Large intestine (tissue), 3 donors: ENCODE results near the gene NPHS1. TPM values are rescaled to one million over a fixed set of nuclear protein-coding genes. Genes with fewer than 3 reads are reported as not detected.

Experiments used
- DNase-seq, 2 donors: peaks; one replicate each; pipeline versions ENCODE4 v3.0.0 to v3.0.0-alpha.2; 2013
- H3K27ac ChIP-seq: one replicate; pipeline ENCODE4 v1.5.1; 2013; ENCODE audit warnings: low read length
- H3K27me3 ChIP-seq: 2 replicates; pipeline ENCODE4 v1.6.1; 2013; ENCODE audit warnings: low read length; ENCODE audit not compliant: control insufficient read depth, insufficient read depth
- H3K36me3 ChIP-seq: 2 replicates; pipeline ENCODE4 v1.6.1; 2013; ENCODE audit warnings: low read length; ENCODE audit not compliant: control insufficient read depth, insufficient read depth
- H3K4me1 ChIP-seq: one replicate; pipeline ENCODE4 v1.6.1; 2013; ENCODE audit warnings: low read length; ENCODE audit not compliant: control insufficient read depth, insufficient read depth
- H3K4me3 ChIP-seq: one replicate; pipeline ENCODE4 v1.5.1; 2013; ENCODE audit warnings: low read length
- H3K9me3 ChIP-seq: one replicate; pipeline ENCODE4 v1.6.1; 2013; ENCODE audit warnings: mild to moderate bottlenecking, low read depth, low read length, moderate library complexity; ENCODE audit not compliant: control insufficient read depth
- WGBS: methylation state at CpG from one replicate; pipeline ENCODE4 v1.1.5; 2013; ENCODE audit warnings: low lambda C conversion rate; ENCODE audit not compliant: insufficient coverage; 5-methylcytosine and 5-hydroxymethylcytosine counted together
- polyA plus RNA-seq: library from polyadenylated mRNA; unstranded; fragments of 120-200 nt; gene quantifications from one replicate; pipeline ENCODE4 v1.2.1, GENCODE V29; 2013

NPHS1 gene
- polyA plus RNA-seq, 1 donor: 3.2 TPM

DNA sequence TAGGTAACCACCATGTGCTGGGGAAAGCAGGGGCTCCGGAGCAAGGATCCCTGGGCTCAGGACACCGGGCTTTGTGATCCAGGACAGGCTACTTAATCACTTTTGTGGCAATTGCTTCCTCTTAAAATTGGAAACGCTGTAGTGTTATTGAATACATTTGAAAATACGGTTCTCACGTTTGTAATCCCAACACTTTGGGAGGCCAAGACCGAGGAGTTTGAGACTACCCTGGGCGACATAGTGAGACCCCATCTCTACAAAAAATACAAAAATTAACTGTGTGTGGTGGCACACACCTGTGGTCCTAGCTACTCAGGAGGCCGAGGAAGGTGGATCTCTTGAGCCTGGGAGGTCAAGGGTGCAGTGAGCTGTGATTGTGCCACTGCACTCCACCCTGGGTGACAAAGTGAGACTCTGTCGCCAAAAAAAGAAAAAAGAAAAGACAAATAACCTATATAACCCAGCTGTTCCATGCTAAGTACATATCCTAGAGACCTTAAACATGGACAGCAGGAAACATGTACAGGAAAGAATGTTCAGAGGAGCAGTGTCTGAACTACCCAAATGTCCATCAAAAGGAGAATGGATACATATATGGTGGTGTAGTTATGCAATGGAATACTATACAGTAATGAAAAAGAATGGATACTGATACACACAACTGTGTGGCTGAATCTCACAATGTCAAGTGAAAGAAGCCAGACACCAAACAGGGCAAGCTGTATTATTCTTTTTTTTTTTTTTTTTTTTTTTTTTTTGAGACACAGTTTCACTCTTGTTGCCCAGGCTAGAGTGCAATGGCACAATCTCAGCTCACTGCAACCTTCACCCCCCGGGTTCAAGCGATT, 39.0 kb downstream of the NPHS1 start:
- Histone ChIP-seq H3K9me3 (no peaks in the 10 kb centered on the region), H3K4me1 (peaks cover 19% of the 10 kb centered on the region), H3K4me3 (no peak overlapping the region), H3K27ac (no peak overlapping the region), H3K27me3 (peaks cover under 1% of the 10 kb centered on the region), H3K36me3 (no peaks in the 10 kb centered on the region)
- no CpG with 5 or more reads among the region's 11 CpGs for WGBS
- DNase-seq: no peak

- no peaks in the 10 kb centered on the region for H3K27me3 ChIP-seq
- WGBS: no CpG with 5 or more reads among the region's 26 CpGs
- H3K4me3 ChIP-seq: no peak within 1 kb of the TSS
- no peaks in the 10 kb centered on the region for H3K36me3 ChIP-seq
- peaks cover 19% of the 10 kb centered on the region for H3K4me1 ChIP-seq
- no peak within 1 kb of the TSS for H3K27ac ChIP-seq
- no peaks in the 10 kb centered on the region for H3K9me3 ChIP-seq
- peak; percentile 50 to 75 for DNase-seq
Observed at GRCh38 chr19:35812220-35813042, 39.9 kb downstream of the NPHS1 start, which contains the start of gene PRODH2. TSS of gene PRODH2 (minus strand) at chr19:35812845. CDS start at chr19:35812805, 40 bp downstream.

GRCh38 chr19:35811317-35812219, 40.7 kb downstream of the NPHS1 start:
- Histone ChIP-seq H3K4me3 (no peak overlapping the region), H3K27ac (no peak overlapping the region), H3K36me3 (no peaks in the 10 kb centered on the region), H3K27me3 (no peaks in the 10 kb centered on the region), H3K4me1 (peaks cover 19% of the 10 kb centered on the region), H3K9me3 (no peaks in the 10 kb centered on the region)
- no peak for DNase-seq
- no CpG with 5 or more reads among the region's 18 CpGs for WGBS

DNA sequence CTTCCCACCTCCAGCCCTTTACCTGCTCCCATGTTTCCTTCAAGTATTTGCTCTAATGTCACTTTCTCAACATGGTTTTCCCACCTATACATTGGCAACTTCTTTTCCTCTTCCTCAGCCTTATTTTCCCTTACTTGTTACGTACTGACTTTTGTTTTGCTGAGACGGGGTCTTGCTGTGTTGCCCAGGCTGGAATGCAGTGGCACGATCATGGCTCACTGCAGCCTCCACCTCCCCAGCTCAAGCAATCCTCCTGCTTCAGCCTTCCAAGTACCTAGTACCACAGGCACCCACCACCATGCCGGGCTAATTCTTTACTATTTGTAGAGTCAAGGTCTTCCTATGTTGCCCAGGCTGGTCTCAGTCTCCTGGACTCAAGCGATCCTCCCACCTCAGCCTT, 44.7 kb downstream of the NPHS1 start:
- Histone ChIP-seq H3K4me3 (no peak overlapping the region), H3K27ac (no peak overlapping the region), H3K9me3 (no peaks in the 10 kb centered on the region), H3K4me1 (peaks cover 13% of the 10 kb centered on the region), H3K36me3 (no peaks in the 10 kb centered on the region), H3K27me3 (no peaks in the 10 kb centered on the region)
- DNase-seq: no peak
- WGBS: 100% methylated on average over 1 of the region's 5 CpGs

GRCh38 chr19:35806597-35806996, 45.7 kb downstream of the NPHS1 start:
- H3K9me3 ChIP-seq: no peaks in the 10 kb centered on the region
- no peak overlapping the region for H3K4me3 ChIP-seq
- no peak for DNase-seq
- no peak overlapping the region for H3K27ac ChIP-seq
- H3K36me3 ChIP-seq: no peaks in the 10 kb centered on the region
- peaks cover 3% of the 10 kb centered on the region for H3K4me1 ChIP-seq
- no peaks in the 10 kb centered on the region for H3K27me3 ChIP-seq
- WGBS: no CpG with 5 or more reads among the region's 18 CpGs

- Histone ChIP-seq H3K27ac (no peak overlapping the region), H3K4me3 (no peak overlapping the region), H3K9me3 (no peaks in the 10 kb centered on the region), H3K4me1 (no peaks in the 10 kb centered on the region), H3K27me3 (no peaks in the 10 kb centered on the region), H3K36me3 (no peaks in the 10 kb centered on the region)
- WGBS: no CpG with 5 or more reads among the region's 5 CpGs
- no peak for DNase-seq
Observed at GRCh38 chr19:35805526-35806102, 46.7 kb downstream of the NPHS1 start.

DNA sequence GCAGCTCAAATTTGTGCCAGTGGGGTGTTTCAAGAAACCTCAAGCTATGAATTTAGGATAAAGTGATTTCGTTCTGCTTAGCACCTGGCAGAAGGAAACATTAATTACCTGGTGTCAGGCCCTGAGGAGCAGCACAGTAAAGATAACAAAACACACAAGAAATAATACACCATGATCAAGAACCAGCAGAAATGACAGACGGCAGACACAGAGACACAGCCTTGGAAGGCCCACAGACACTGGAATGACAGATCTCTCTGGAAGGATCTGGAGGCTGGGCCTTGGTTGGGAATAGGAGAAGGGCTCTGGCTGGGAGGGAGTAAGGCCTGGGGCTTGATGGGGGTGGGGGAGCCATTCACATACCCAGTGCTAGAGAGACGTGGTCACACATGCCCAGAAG, 50.5 kb downstream of the NPHS1 start:
- DNase-seq: no peak
- no CpG with 5 or more reads among the region's 3 CpGs for WGBS

GRCh38 chr19:35797663-35798062, 54.6 kb downstream of the NPHS1 start:
- H3K27ac ChIP-seq: no peak overlapping the region
- WGBS: no CpG with 5 or more reads among the region's 15 CpGs
- no peaks in the 10 kb centered on the region for H3K9me3 ChIP-seq
- H3K27me3 ChIP-seq: peaks cover 24% of the 10 kb centered on the region
- no peak overlapping the region for H3K4me3 ChIP-seq
- DNase-seq: peak in 1 of 2 donors; percentile 50
- no peaks in the 10 kb centered on the region for H3K36me3 ChIP-seq
- no peaks in the 10 kb centered on the region for H3K4me1 ChIP-seq

More for the DNA sequence above, 50.5 kb downstream of the NPHS1 start:
- Histone ChIP-seq H3K27ac (no peak overlapping the region), H3K4me3 (no peak overlapping the region), H3K36me3 (no peaks in the 10 kb centered on the region), H3K27me3 (peaks cover 15% of the 10 kb centered on the region), H3K4me1 (no peaks in the 10 kb centered on the region), H3K9me3 (no peaks in the 10 kb centered on the region)

DNA sequence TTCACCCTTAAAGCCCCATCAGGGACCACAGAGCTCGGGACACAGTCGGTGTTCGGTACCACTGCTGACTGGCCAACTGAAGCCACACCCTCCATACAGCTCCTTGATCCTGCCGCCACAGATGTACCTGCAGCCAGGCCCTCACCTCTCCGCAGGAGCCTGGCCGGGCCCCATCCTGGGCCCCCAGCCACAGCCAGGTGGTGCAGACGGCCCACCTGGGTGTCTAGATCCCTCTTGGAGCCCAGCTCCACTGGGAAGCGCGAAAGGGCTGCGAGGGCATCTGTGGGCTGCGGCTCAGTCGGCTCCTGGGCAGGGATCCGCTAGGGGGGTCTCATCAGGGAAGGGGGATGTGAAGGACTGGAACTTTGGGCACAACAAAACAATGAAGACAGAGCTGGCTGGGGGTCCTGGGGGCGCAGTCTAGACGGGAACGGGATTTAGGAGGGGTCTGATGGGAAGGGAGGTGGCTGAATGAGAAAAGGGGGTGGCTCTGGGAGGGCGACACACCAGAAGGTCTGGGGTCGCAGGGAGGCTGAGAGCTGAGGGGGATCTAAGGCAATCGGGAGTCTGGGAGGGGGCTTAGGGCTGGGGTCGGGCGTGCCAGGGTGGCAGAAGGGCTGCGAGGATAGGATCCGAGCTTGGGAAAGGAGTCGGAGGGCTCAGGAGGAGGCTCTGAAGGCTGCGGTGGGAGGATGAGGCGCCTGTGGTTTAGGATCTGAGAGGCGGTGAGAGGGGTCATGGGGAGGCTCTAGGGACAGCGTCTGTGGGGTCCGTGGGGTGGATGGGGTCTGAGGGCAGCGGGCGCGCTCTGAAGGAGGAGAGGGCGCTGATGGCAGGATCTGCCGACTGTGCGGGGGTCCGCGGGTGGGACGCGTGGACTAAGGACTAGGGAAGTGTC, 55.4 kb downstream of the NPHS1 start:
- H3K27me3 ChIP-seq: peaks cover 24% of the 10 kb centered on the region
- no peak overlapping the region for H3K4me3 ChIP-seq

More for the DNA sequence above, 55.4 kb downstream of the NPHS1 start:
- WGBS: 0% methylated on average over 1 of the region's 39 CpGs
- no peaks in the 10 kb centered on the region for H3K36me3 ChIP-seq
- H3K9me3 ChIP-seq: no peaks in the 10 kb centered on the region
- DNase-seq: no peak
- no peak overlapping the region for H3K27ac ChIP-seq
- H3K4me1 ChIP-seq: no peaks in the 10 kb centered on the region
